ENCODE measurements around the gene SORL1. TPM values are rescaled to one million over a fixed set of nuclear protein-coding genes. Genes with fewer than 3 reads are reported as not detected.

SORL1 gene
- total and polyA plus RNA-seq, 9 of the 15 experiments (the other 6 are each of a cell fraction or from before 2014, with no cell fraction given) = 0.01 to 0.66 TPM; not detected in 7

GRCh38 chr11:121581607-121582006 lies 129.5 kb downstream of the SORL1 start:
- FAIRE-seq (no peak), DNase-seq (ENCODE audit: extremely low read depth in 1 of 4, low spot score in 3 of 4) (no peak), ATAC-seq (no peak)
- Histone ChIP-seq H3K4me1 (replicated peaks in 1 of 2; ENCODE audit: control insufficient read depth in 2 of 2, insufficient read depth in 2 of 2, low read length in 2 of 2) (no peaks in the 10 kb centered on the region), H3K9me3 (replicated peaks; ENCODE audit: control insufficient read depth, insufficient read depth, low read depth, low read length) (no peaks in the 10 kb centered on the region), H3K9me1 (ENCODE audit: control insufficient read depth, insufficient read depth, low read length) (no peaks in the 10 kb centered on the region), H3K36me3 (ENCODE audit: control insufficient read depth, insufficient read depth, low read length) (no peaks in the 10 kb centered on the region), H3K4me3 (no peak overlapping the region), H2AFZ (ENCODE audit: low read depth, low read length) (no peak overlapping the region), H3K9ac (ENCODE audit: insufficient read depth in 1 of 2, low read depth in 2 of 2, low read length in 2 of 2) (no peak overlapping the region), H3K79me2 (ENCODE audit: control insufficient read depth, insufficient read depth, low read length) (no peaks in the 10 kb centered on the region), H3K4me2 (ENCODE audit: insufficient read depth, low read length) (no peak overlapping the region), H3K27me3 (ENCODE audit: control insufficient read depth in 2 of 2, insufficient read depth in 2 of 2, low read length in 2 of 2) (no peaks in the 10 kb centered on the region), H3K27ac (ENCODE audit: extremely low read depth, low read depth, low read length) (no peak overlapping the region), H4K20me1 (replicated peaks; ENCODE audit: control insufficient read depth, insufficient read depth, low read length) (no peaks in the 10 kb centered on the region)
- in situ Hi-C loops (cut with MboI) (no loop called here), intact Hi-C loops (cut with micrococcal nuclease) (no loop called here)
- no TSS peak for BruUV-seq (replicated peaks)
- WGBS (ENCODE audit: insufficient coverage, low coverage, missing lambda C conversion rate) = 0% methylated on average over 4 of the region's 4 CpGs
- ChIA-PET POLR2A (no interaction called here), CTCF (ENCODE audit: low intra/inter-chr PET ratio) (no interaction called here)
- TF ChIP-seq RBM14 (IDR thresholded peaks at IDR 0.05; ENCODE audit: borderline replicate concordance, insufficient read depth, low read depth, low read length) (no peak), GABPA (tag; conservative IDR thresholded peaks at IDR 0.05; ENCODE audit: low read depth) (no peak), NCOA6 (IDR thresholded peaks at IDR 0.05) (no peak), XRCC5 (IDR thresholded peaks at IDR 0.05; ENCODE audit: low read depth, low read length) (no peak), CBFA2T3 (IDR thresholded peaks at IDR 0.05) (no peak), NR3C1 (CRISPR knock-in tag; IDR thresholded peaks at IDR 0.05) (no peak), NONO (IDR thresholded peaks at IDR 0.05; ENCODE audit: low read depth in 2 of 2, low read length in 1 of 2) (no peak), SPI1 (IDR thresholded peaks at IDR 0.05; ENCODE audit: borderline replicate concordance, low read depth, low read length) (no peak)

GRCh38 chr11:121582296-121582695 lies 130.2 kb downstream of the SORL1 start:
- BruUV-seq (replicated peaks) = no TSS peak
- intact Hi-C loops (cut with micrococcal nuclease) = no loop called here
- H3K4me2 ChIP-seq (ENCODE audit: insufficient read depth, low read length) = no peak overlapping the region
- ChIA-PET CTCF (ENCODE audit: low intra/inter-chr PET ratio) (no interaction called here), POLR2A (no interaction called here)
- no peaks in the 10 kb centered on the region for H3K36me3 ChIP-seq (ENCODE audit: control insufficient read depth, insufficient read depth, low read length)
- in situ Hi-C loops (cut with MboI) = no loop called here
- H3K27ac ChIP-seq (ENCODE audit: extremely low read depth, low read depth, low read length) = no peak overlapping the region
- no peaks in the 10 kb centered on the region for H3K9me1 ChIP-seq (ENCODE audit: control insufficient read depth, insufficient read depth, low read length)
- WGBS (ENCODE audit: insufficient coverage, low coverage, missing lambda C conversion rate) = 3% methylated on average over 4 of the region's 4 CpGs
- no peak for DNase-seq (ENCODE audit: extremely low read depth in 1 of 4, low spot score in 3 of 4)
- no peak overlapping the region for H3K4me3 ChIP-seq
- H2AFZ ChIP-seq (ENCODE audit: low read depth, low read length) = no peak overlapping the region
- no peaks in the 10 kb centered on the region for H3K9me3 ChIP-seq (replicated peaks; ENCODE audit: control insufficient read depth, insufficient read depth, low read depth, low read length)
- no peaks in the 10 kb centered on the region for H3K4me1 ChIP-seq (replicated peaks in 1 of 2; ENCODE audit: control insufficient read depth in 2 of 2, insufficient read depth in 2 of 2, low read length in 2 of 2)
- no peaks in the 10 kb centered on the region for H3K79me2 ChIP-seq (ENCODE audit: control insufficient read depth, insufficient read depth, low read length)
- no peaks in the 10 kb centered on the region for H3K27me3 ChIP-seq (ENCODE audit: control insufficient read depth in 2 of 2, insufficient read depth in 2 of 2, low read length in 2 of 2)
- no peaks in the 10 kb centered on the region for H4K20me1 ChIP-seq (replicated peaks; ENCODE audit: control insufficient read depth, insufficient read depth, low read length)
- FAIRE-seq = no peak
- no peak for ATAC-seq
- H3K9ac ChIP-seq (ENCODE audit: insufficient read depth in 1 of 2, low read depth in 2 of 2, low read length in 2 of 2) = no peak overlapping the region
- TF ChIP-seq, protein P1, sequence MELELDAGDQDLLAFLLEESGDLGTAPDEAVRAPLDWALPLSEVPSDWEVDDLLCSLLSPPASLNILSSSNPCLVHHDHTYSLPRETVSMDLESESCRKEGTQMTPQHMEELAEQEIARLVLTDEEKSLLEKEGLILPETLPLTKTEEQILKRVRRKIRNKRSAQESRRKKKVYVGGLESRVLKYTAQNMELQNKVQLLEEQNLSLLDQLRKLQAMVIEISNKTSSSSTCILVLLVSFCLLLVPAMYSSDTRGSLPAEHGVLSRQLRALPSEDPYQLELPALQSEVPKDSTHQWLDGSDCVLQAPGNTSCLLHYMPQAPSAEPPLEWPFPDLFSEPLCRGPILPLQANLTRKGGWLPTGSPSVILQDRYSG (tag; conservative IDR thresholded peaks at IDR 0.05; ENCODE audit: low read depth) = no peak
- TF ChIP-seq NR2F6 (CRISPR knock-in tag; IDR thresholded peaks at IDR 0.05) (no peak), HDAC6 (IDR thresholded peaks at IDR 0.05; ENCODE audit: low read depth, low read length) (no peak), ZNF3 (CRISPR knock-in tag; IDR thresholded peaks at IDR 0.05) (no peak), ZNF41 (CRISPR knock-in tag; conservative IDR thresholded peaks at IDR 0.05) (no peak), NR2C1 (IDR thresholded peaks at IDR 0.05) (no peak), NR2C1 (tag; IDR thresholded peaks at IDR 0.05) (no peak), NR2C2 (CRISPR knock-in tag; IDR thresholded peaks at IDR 0.05) (no peak), NR2C2 (tag; IDR thresholded peaks at IDR 0.05) (no peak), MITF (IDR thresholded peaks at IDR 0.05) (no peak)
